AG08396 (cell line): ENCODE results near the gene ATG7.
A peak's percentile ranks its signal among the peaks of the same experiment; 100 is the strongest.

ENCODE experiments used
- DNase-seq: peaks from one replicate; pipeline ENCODE4 v3.0.0; 2012; ENCODE audit warnings: low spot score, mixed read lengths

Gene ATG7

DNA sequence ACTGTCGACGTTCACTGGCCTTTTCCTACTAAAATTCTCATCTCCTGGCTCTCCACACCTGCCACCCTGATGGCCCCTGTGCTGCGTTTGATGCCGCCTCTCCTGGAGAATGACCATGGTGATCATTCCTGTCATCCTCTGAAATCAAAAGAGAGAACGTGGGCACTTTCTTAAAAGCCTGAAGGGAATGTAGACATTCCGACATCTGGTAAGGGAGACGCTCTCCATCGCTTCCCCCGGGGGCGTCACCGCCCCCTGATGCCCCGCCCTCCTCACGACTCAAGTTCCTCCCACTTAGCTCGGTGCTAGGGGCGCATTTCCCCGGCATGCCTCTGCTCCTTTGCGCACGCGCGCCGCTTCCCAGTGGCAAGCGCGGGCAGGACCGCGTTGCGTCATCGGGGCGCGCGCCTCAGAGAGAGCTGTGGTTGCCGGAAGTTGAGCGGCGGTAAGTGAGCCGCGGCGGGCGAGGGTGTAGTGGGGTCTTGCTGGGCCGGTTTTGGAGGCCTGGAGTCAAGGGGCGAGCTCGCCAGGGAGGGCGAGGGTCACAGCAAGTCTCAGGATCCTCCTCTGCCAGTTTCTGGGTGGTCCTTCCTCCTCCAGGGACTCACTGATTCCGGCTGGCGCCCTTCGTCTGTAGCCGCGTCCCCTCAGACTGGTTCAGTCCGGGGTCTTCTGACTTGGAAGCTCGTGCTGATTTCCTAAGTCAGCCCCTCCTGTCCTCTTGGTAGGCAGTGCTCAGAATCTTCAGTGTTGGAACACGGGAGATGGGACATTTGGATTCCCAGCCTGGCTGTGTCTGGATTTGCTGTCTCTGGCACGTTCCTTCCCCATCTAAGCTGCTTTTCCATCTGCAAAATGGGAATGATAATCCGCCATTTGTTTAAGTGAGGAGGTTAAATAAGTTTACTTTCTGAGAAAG, at the start of gene ATG7:
Gene ATG7, plus strand, starts transcription at position 412 of the 919 bp plus-strand sequence. CDS start 26,299 bp downstream, outside the sequence.
- DNase-seq = peak; percentile 98

- no peak for DNase-seq
Observed at GRCh38 chr3:11224010-11224409, 48.2 kb upstream of the ATG7 start.

DNA sequence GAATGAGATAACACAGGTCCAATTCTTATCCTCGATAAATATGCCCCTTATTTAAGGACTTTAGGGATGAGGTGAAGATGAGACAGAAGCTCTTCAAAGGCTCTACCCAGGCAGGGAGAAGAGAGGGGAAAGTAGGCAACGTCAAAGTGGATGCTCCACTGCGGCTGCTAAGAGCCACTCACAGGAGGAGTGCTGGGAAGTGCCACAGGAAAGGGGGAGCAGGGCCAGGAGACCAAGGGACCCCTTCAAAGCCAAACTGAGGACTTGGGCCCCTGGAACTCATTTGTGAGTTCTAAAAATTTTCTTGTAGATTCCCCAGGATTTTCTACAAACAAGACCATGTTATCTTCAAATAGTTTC, 47.3 kb upstream of the ATG7 start:
- no peak for DNase-seq

GRCh38 chr3:11226042-11226370, 46.2 kb upstream of the ATG7 start:
- no peak for DNase-seq

GRCh38 chr3:11228041-11228440, 44.2 kb upstream of the ATG7 start:
- DNase-seq = no peak

- DNase-seq = no peak
Observed at GRCh38 chr3:11230125-11230524, 42.1 kb upstream of the ATG7 start.

DNA sequence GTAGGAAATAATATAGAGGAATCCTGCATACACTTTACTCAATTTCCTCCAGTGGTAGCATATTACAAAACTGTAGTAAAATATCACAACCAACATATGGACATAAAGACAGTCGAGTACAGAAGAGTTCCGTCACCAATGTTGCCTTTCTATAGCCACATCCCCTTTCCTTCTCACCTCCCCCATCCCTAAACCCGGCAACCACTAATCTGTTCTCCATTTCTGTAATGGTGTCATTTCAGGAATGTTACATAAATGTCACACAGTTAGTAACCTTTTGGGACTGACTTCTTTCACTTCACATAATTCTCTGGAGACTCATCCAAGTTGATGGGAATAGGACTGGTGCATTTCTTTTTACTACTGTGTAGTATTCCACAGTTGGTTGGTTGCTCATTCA, 41.4 kb upstream of the ATG7 start:
- no peak for DNase-seq

- DNase-seq = no peak
Observed at GRCh38 chr3:11235385-11235784, 36.8 kb upstream of the ATG7 start.

DNA sequence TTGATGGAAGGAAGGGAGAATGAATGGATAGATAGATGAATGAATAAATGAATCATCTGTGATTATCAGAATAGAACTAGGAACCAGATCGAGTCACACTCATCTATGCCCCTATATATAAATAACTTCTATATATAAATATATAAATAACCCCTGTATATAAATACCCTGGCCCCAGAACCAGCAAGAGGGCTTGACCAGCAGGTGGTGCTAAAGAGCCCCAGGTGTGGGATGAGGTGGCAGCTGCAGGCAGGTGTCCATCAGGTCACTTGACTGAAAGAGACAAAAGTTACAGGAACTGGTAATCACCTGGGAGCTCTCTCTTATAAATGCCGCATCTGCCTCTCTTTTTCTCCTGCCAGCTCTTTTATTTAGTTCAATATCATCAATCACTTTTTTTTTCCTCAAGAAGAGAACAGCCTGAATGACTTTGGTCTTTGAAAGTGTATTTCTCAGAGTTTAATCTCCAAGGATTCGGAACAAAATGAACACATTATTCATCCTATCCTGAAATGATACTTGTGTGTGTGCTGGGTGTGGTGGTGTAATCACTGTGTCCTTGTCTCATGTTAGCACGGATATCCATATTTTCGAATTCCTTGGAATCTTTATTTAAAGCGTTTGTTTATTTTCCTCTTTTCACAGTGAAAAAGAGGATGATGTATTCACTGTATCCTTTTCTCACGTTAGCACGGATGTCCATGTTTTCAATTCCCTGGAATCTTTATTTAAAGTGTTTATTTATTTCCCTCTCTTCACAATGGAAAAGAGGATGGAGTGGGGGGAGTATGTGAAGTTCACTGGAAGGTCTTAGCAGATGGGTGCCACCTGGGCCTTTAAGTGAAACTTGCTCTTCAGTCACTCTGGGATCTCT, 35.4 kb upstream of the ATG7 start:
- no peak for DNase-seq

- peak; percentile 50 for DNase-seq
Observed at GRCh38 chr3:11238060-11238459, 34.1 kb upstream of the ATG7 start.

DNA sequence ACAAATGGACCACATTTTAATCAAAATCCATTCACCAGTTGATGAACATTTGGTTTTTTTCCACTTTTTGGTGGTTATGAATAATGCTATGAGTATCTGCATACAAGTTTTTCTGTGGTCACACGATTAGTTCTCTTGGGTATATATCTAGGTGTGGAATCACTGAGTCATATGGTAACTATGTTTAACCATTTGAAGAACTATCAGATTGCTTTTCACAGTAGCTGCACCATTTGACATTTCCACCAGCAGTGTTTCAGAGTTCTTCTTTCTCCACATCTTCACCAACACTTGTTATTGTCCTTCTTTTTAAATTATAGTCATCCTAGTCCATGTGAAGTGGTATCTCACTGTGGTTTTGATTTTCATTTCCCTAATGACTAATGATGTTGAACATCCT, 33.3 kb upstream of the ATG7 start:
- DNase-seq = peak; percentile 38

- DNase-seq = no peak
Observed at GRCh38 chr3:11239796-11240195, 32.4 kb upstream of the ATG7 start.

- DNase-seq = no peak
Observed at GRCh38 chr3:11240496-11240895, 31.7 kb upstream of the ATG7 start.

DNA sequence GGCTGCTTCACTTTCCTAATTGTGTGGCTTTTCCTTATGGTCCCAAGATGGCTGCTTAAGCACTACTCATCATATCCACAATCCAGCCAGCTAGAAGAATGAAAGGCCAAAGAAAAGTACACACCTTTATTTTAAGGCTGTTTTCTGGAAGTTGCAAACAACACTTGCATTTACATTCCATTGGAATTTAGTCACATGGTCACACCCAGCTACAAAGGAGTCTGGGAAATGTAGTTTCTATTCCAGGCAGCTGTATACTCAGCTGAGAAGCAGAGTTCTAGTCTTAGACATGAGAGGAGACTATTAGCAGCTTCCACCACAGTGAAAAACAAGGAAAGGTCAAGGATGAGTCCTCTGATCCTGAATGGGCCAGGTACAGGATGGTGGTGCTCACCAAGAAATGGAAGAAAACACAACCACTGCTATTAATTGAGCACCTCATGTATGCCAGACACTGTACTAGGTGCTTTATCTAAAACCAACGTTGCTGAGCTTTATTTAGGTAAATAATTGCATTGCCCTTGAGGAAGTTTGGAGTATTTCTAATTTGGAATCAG, 28.0 kb upstream of the ATG7 start:
- DNase-seq = peak; percentile 43

DNA sequence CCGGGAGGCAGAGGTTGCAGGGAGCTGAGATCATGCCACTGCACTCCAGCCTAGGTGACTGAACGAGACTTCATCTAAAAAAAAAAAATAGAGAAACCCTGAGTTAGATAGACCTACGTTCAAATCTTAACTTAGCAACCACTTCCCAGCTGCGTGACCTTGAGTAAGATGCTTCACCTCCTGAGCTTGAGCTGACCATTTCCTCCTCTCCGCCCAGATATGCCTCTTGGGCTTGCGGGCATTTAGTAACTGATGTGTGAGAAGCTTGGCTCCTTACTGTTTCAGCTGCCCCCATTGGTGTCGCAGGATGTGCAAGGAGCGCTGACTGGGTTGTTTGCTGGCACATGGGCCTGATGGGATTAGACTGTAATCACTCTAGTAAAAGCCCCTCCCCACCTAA, 26.9 kb upstream of the ATG7 start:
- DNase-seq = no peak

DNA sequence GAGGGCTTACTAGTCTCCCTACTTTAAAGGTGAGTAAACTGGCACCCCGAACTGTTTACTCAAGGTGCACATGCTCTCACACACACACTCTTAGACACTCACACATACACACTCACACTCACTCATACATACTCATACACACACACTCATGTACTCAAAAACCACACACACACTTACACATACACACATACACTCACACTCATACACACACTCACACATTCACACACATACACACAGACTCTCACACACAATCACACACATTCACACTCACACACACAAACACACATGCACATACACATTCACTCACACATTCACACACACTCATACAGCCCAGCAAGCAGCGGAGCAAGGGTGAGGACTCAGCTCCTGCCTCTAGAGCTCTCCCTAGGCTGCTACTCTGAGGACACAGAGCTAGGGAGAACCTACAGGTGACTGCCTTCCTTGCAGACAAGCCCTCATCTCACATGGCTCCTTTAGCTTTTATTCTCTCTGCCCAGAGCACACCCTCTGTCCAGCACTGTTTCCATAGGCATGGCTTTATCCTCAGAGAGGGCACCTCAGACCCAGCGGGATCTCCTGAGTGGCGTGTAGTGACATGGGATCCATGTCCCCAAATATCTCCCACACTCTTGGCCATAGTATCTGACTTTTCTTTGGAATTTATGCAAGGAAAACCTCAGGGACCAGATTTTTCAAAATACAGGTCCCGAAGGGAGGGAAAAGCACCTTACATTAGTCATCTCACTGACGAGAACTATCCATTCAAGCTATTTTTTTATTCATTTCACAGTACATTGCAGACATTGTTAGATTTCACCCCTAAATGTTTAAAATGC, 26.2 kb upstream of the ATG7 start:
- no peak for DNase-seq

DNA sequence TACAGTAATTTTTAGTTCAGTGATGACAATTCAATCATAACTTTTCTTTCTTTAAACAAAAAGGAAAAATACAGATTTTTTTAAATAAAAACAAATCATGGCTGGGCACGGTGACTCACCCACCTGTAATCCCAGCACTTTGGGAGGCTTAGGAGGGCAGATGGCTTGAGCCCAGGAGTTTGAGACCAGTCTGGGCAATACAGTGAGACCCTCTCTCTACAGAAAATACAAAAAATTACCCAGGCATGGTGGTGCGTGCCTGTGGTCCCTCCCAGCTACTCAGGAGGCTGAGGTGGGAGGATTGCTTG, 25.6 kb upstream of the ATG7 start:
- DNase-seq = no peak

DNA sequence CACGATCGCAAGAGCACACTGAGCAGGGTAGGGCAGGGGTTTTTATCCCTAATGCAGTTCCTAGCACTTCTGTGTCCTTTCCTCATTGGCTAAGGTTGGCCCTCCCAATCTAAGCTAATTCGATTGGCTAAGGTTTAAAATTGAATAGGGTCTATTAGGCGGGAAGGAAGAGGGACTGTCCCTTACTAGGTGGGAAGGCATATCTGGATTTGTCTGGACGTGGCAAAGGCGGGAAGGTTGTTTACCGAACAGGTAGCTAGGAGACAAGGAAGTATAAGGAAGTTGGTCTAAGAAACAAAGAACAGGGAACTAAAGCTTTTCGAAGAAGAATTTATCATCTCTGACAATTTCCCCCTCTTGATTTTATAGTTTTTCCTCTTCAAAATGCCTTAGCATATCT, 24.8 kb upstream of the ATG7 start:
- DNase-seq = no peak

DNA sequence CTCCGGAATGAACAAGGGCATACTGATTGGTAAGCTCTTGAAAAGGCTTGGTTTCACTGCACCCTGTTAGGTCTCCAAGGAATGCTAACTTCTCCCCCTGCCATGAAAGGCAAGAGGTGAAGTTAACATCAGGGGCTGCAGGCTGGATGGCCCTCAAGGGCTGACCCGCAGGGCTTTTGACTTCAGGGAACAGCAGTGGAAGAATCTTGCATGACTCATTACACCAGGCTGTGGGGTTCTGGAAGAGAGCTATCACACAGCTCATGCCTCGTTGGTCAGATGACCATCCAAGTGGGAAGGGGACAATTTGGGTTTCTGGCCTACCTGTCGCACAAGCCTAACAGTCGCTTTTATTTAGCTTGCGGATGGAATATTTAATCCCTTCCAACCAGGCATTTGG, 23.6 kb upstream of the ATG7 start:
- no peak for DNase-seq

DNA sequence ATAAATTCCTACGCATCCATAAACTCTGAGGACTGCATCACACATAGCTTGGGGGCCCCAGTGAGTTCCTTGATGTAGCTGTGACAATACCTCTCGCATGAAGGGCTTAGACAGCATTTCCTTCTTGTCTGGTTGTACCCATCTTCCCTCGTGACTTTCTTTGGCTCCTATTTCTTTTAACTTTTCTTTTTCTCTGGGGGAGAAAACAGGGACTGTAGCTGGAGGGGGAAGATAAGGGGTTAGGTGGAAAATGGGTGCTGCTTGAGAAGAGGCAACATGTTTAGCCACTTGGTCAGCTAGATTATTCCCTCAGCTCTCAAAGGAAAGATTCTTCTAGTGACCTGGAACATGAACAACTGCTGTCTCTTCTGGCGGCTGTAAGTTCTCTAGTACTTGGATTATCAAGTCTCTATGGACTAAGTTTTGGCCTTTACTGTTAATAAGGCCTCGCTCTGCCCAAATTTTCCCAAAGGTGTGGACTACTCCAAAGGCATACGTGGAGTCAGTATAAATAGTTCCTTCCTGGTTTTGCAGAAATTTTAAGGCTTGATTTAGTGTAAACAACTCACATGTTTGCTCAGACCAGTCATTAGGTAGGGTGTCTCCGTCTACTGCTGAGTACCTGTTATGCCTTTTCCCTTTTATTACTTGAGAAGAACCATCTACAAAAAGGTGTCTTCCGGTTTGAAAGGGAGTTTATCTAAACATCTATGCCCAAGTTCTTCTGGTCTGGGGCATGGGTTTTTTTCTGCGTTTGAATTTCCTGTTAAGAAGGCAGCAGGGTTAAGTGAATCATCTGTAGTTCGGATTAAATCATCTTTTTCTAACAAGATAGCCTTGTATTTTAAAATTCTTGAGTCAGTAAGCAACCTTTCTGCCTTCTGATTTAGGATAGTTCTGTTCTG, 21.0 kb upstream of the ATG7 start:
- no peak for DNase-seq

- DNase-seq = no peak
Observed at GRCh38 chr3:11251807-11252176, 20.4 kb upstream of the ATG7 start.
